Measurements from ENCODE around the gene GINS2. TPM values are rescaled to one million over a fixed set of nuclear protein-coding genes. Genes with fewer than 3 reads are reported as not detected.

The GINS2 gene
- total and polyA plus RNA-seq, 2 experiments from 2014 or later = 40.5 to 44.4 TPM

- no peak for TF ChIP-seq REST (IDR thresholded peaks at IDR 0.05; ENCODE audit: unreplicated experiment)
Measured at GRCh38 chr16:85631230-85631629, 57.5 kb downstream of the GINS2 start (continued).

GRCh38 chr16:85629853-85630252, 58.9 kb downstream of the GINS2 start:
- H3K27me3 Mint-ChIP-seq (ENCODE audit: insufficient read depth, low read depth, poor library complexity) = peaks cover 22% of the 10 kb centered on the region
- H3K36me3 ChIP-seq (ENCODE audit: insufficient read depth) = no peaks in the 10 kb centered on the region
- H3K27ac Mint-ChIP-seq = no peak overlapping the region; the same call in 1 of the 2 replicates
- peaks cover 31% of the 10 kb centered on the region for H3K36me3 Mint-ChIP-seq (ENCODE audit: low read depth)
- H3K4me1 Mint-ChIP-seq = peaks cover 35% of the 10 kb centered on the region
- no peak overlapping the region for H3K4me3 ChIP-seq
- peaks cover 100% of the 10 kb centered on the region for H3K79me2 ChIP-seq (replicated peaks; ENCODE audit: insufficient read depth)
- peaks cover 73% of the 10 kb centered on the region for H4K20me1 ChIP-seq (replicated peaks; ENCODE audit: insufficient read depth)
- no peaks in the 10 kb centered on the region for H3K27me3 ChIP-seq (ENCODE audit: insufficient read depth)
- H3K9me2 ChIP-seq (ENCODE audit: insufficient read depth) = no peaks in the 10 kb centered on the region
- no peak overlapping the region for H3K4me2 ChIP-seq
- peaks cover 15% of the 10 kb centered on the region for H3K9me3 Mint-ChIP-seq
- DNase-seq (ENCODE audit: low spot score) (no peak), ATAC-seq (no peak)
- H3K4me3 Mint-ChIP-seq = no peak overlapping the region
- no peak overlapping the region for H3K27ac ChIP-seq (ENCODE audit: low read depth)
- H2AFZ ChIP-seq = no peak overlapping the region
- H3F3A ChIP-seq (replicated peaks; ENCODE audit: low read depth) = peaks cover 13% of the 10 kb centered on the region; the same call in 1 of the 2 replicates
- H3K4me1 ChIP-seq (ENCODE audit: insufficient read depth) = peaks cover 11% of the 10 kb centered on the region; the same call in 1 of the 2 replicates
- TF ChIP-seq NANOG (IDR thresholded peaks at IDR 0.05; ENCODE audit: borderline replicate concordance) = no peak
- TF ChIP-seq CTCF (conservative IDR thresholded peaks at IDR 0.05; ENCODE audit: low read depth in 2 of 2) = no peak
- no peak for TF ChIP-seq REST (IDR thresholded peaks at IDR 0.05; ENCODE audit: unreplicated experiment)
- no peak for TF ChIP-seq EZH2 (IDR thresholded peaks at IDR 0.05; ENCODE audit: low read depth, unreplicated experiment)
- TF ChIP-seq ZNF114 (CRISPR knock-in tag; IDR thresholded peaks at IDR 0.05) = no peak
- TF ChIP-seq CREB1 (CRISPR knock-in tag; IDR thresholded peaks at IDR 0.05; ENCODE audit: low read depth) = no peak
- no peak for TF ChIP-seq ETS1 (IDR thresholded peaks at IDR 0.05)
- no peak for TF ChIP-seq ZNF462 (CRISPR knock-in tag; IDR thresholded peaks at IDR 0.05)
